Esophagus muscularis mucosa (tissue), 4 donors: ENCODE measurements around the gene IQCE. TPM values are rescaled to one million over a fixed set of nuclear protein-coding genes. Genes with fewer than 3 reads are reported as not detected.

Experiments used
- DNase-seq: peaks from one replicate; pipeline ENCODE4 v3.0.0-alpha.2; 2017; ENCODE audit errors: extremely low spot score
- H3K27ac ChIP-seq, 4 donors: fragments of 200-600 bp; sonication (generic); replicated peaks in 1 of 4; 1 replicate in 3 of 4; 2 replicates in 1 of 4; pipeline ENCODE4 v1.5.1; 2016 to 2019; ENCODE audit warnings: mild to moderate bottlenecking in 1 of 4
- H3K27me3 ChIP-seq, 4 donors: fragments of 200-600 bp; sonication (generic); one replicate each; pipeline versions ENCODE4 v1.5.1 to v1.6.0; 2016 to 2019
- H3K36me3 ChIP-seq, 4 donors: fragments of 200-600 bp; sonication (generic); one replicate each; pipeline ENCODE4 v1.5.1; 2016 to 2019
- H3K4me1 ChIP-seq, 4 donors: fragments of 200-600 bp; sonication (generic); one replicate each; pipeline ENCODE4 v1.5.1; 2016 to 2019
- H3K4me3 ChIP-seq, 4 donors: fragments of 200-600 bp; sonication (generic); 1 replicate in 2 of 4; 2 replicates in 2 of 4; pipeline ENCODE4 v1.5.1; 2016 to 2019; ENCODE audit warnings: mild to moderate bottlenecking in 4 of 4, moderate library complexity in 1 of 4
- H3K9me3 ChIP-seq, 4 donors: fragments of 200-600 bp; sonication (generic); 1 replicate in 3 of 4; 2 replicates in 1 of 4; pipeline ENCODE4 v1.5.1; 2016 to 2019
- CTCF ChIP-seq, 3 experiments: fragments of 200-600 bp in 2 of 3; fragments of 450-650 bp in 1 of 3; sonication (generic) in 2 of 3; IDR thresholded peaks; one replicate each; pipeline ENCODE4 v1.5.1; 2017 to 2019; ENCODE audit warnings: antibody characterized with exemption in 3 of 3, mild to moderate bottlenecking in 2 of 3, moderate library complexity in 1 of 3
- EP300 ChIP-seq: sonication (generic); formaldehyde crosslinking; IDR thresholded peaks from one replicate; pipeline ENCODE4 v1.6.1; 2017; ENCODE audit warnings: antibody characterized with exemption
- POLR2A ChIP-seq: fragments of 450-650 bp; IDR thresholded peaks from one replicate; pipeline ENCODE4 v1.6.1; 2017; ENCODE audit warnings: antibody characterized with exemption, moderate library complexity, mild to moderate bottlenecking, low read depth
- POLR2AphosphoS5 ChIP-seq, 2 donors: sonication (generic); formaldehyde crosslinking; IDR thresholded peaks; one replicate each; pipeline ENCODE4 v1.6.1; 2017; ENCODE audit warnings: antibody characterized with exemption in 2 of 2
- WGBS: methylation state at CpG from one replicate; pipeline ENCODE4 v1.1.5; 2018; 5-methylcytosine and 5-hydroxymethylcytosine counted together
- intact Hi-C: fragments of 100-400 bp; cut with DNase I; formaldehyde crosslinking; loops from one replicate; pipeline ENCODE4 v1.15.1; 2023
- total RNA-seq, 4 donors: library from RNA; depleted of rRNA; stranded (reverse); fragments of >200 nt; gene quantifications; one replicate each; pipeline versions ENCODE4 v1.1.0 to v1.2.1, GENCODE V29; 2016

Gene IQCE
- total RNA-seq, 4 donors from 2014 or later: 13.0 to 22.4 (median 18.0) TPM

GRCh38 chr7:2654059-2654458 lies 95.3 kb downstream of the IQCE start:
- Histone ChIP-seq H3K27ac (no peak overlapping the region), H3K4me1 (no peaks in the 10 kb centered on the region), H3K36me3 (peaks cover 0 to 80% (median 70%) of the 10 kb centered on the region in 4 donors), H3K9me3 (no peaks in the 10 kb centered on the region), H3K27me3 (no peaks in the 10 kb centered on the region), H3K4me3 (no peak overlapping the region)
- 83% methylated on average over 5 of the region's 5 CpGs for WGBS
- TF ChIP-seq CTCF (IDR thresholded peaks at IDR 0.05) (no peak), POLR2AphosphoS5 (IDR thresholded peaks at IDR 0.05) (no peak), EP300 (no peak), POLR2A (no peak)
- intact Hi-C loops: no loop called here
- no peak for DNase-seq

DNA sequence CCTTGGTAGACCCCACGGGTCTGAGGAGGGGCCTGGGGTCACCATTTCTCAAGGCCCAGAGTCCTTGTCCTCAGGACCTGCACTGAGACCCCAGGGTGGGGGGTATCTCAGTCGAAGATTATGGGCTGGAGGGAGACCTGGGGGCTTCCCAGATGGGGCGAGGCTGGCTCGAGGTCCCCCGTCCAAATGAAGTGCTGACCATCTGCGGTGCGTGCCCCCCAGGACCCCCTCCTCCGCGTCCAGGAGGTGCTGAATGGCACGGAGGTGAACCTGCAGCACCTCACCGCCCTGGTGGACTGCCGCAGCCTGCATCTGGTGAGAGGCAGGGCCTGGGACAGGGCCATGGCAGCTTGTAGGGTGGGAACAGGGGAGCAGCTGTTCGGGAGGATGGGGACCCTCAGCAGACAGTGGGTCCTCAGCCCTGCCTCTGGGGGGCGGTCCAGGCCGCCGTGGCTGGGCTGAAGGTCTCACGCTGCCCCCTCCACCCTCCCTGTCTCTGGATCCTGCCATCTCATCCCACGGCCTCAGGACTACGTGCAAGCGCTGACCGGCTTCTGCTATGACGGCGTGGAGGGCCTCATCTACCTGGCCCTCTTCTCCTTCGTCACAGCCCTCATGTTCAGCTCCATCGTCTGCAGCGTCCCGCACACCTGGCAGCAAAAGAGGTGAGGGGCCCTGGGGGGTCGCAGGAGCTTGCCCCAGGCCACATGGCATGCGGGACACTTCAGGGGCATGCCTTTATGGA lies 97.3 kb downstream of the IQCE start:
- no peak for DNase-seq
- Histone ChIP-seq H3K4me3 (no peak overlapping the region), H3K27me3 (no peaks in the 10 kb centered on the region), H3K9me3 (no peaks in the 10 kb centered on the region), H3K27ac (no peak overlapping the region), H3K4me1 (no peaks in the 10 kb centered on the region), H3K36me3 (peaks cover 0 to 83% (median 63%) of the 10 kb centered on the region in 4 donors)
- no peak for TF ChIP-seq POLR2AphosphoS5 (IDR thresholded peaks at IDR 0.05)
- TF ChIP-seq CTCF (IDR thresholded peaks at IDR 0.05): no peak
- no peak for TF ChIP-seq POLR2A
- TF ChIP-seq EP300: no peak
- intact Hi-C loops: no loop called here
- 97% methylated on average over 20 of the region's 29 CpGs for WGBS

GRCh38 chr7:2657208-2657607 lies 98.4 kb downstream of the IQCE start:
- no peak overlapping the region for H3K27ac ChIP-seq
- DNase-seq: no peak
- H3K4me3 ChIP-seq: no peak overlapping the region
- H3K36me3 ChIP-seq: peaks cover 0 to 83% (median 62%) of the 10 kb centered on the region in 4 donors
- no peaks in the 10 kb centered on the region for H3K27me3 ChIP-seq
- intact Hi-C loops: no loop called here
- no peak for TF ChIP-seq CTCF (IDR thresholded peaks at IDR 0.05)
- TF ChIP-seq POLR2AphosphoS5 (IDR thresholded peaks at IDR 0.05): no peak
- TF ChIP-seq POLR2A: no peak
- TF ChIP-seq EP300: no peak
- peaks cover 0 to 2% (median 0%) of the 10 kb centered on the region in 4 donors for H3K4me1 ChIP-seq
- WGBS: 50% methylated on average over 2 of the region's 2 CpGs
- H3K9me3 ChIP-seq: no peaks in the 10 kb centered on the region

DNA sequence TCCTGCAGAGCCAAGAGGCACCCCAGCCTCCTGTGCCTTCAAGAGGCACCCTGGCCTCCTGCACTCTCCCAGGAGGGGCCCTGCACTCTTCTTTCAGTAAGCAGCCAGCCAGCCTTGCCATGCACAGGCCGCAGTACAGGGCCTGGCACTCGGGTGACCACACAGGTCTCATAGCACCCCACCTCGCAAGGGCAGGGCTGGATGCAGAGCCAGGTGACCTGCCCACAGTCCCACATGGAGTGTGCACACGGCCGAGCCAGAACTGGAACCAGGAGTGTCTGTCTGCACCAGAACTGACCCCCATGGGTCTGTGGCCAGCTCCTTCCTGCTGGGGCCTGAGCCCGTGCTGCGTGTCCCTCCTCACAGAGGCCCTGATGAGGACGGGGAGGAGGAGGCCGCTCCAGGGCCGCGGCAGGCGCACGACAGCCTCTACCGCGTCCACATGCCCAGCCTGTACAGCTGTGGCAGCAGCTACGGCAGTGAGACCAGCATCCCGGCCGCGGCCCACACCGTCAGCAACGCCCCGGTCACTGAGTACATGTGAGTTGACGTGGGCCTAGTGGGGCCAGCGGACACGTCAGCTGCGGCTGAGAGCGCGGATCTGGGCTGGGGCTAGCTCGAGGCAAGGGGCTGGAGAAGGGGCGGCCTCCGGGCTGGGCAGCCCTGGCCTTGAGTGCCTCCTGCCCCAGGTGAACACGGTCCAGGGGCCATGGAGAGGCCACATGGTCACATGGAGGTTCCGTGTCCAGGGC lies 99.3 kb downstream of the IQCE start:
- Histone ChIP-seq H3K4me3 (no peak overlapping the region), H3K4me1 (peaks cover 7 to 11% (median 8%) of the 10 kb centered on the region in 4 donors), H3K27ac (no peak overlapping the region), H3K27me3 (no peaks in the 10 kb centered on the region), H3K36me3 (peaks cover 0 to 77% (median 60%) of the 10 kb centered on the region in 4 donors), H3K9me3 (no peaks in the 10 kb centered on the region)
- no CpG with 5 or more reads among the region's 33 CpGs for WGBS
- DNase-seq: no peak
- intact Hi-C loops: no loop called here
- TF ChIP-seq POLR2AphosphoS5 (IDR thresholded peaks at IDR 0.05) (no peak), CTCF (IDR thresholded peaks at IDR 0.05) (no peak), POLR2A (no peak), EP300 (no peak)
